HG02798 (cell line): ENCODE results near the gene COL5A1.

Experiments used
- ATAC-seq: cut with Tn5 transposase; IDR thresholded peaks from one replicate; pipeline ENCODE4 v1.9.1; 2021; ENCODE audit warnings: mild to moderate bottlenecking; ENCODE audit not compliant: unreplicated experiment, poor library complexity

COL5A1 gene

DNA sequence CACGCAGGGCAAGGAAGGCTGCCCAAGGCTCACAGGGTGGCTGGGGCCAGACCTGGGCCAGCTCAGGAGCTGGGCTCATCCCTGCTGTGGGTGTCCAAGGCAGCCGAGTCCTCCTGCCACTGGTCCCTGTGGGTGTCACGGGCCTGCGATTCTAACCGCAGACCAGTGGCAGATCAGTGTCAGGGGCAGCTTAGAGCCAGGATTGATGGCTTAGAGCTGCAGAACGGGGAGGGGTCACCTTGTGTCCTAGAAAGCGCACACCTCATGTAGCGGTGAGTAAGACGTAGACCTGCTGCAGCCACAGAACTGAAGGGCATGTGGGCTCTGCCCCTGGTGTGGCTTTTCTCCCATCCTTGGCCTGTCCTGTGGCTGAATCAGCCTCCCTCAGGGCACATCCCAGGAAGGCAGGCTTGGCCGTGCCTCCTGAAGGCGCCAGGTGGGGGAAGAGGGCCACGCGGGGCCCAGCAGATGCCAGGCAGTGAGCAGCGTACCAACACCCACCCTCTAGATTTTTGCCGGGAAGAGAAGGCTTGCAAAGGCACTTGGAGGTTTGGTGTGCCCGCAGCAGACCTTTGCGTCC lies 160.7 kb downstream of the COL5A1 start:
- ATAC-seq = no peak

DNA sequence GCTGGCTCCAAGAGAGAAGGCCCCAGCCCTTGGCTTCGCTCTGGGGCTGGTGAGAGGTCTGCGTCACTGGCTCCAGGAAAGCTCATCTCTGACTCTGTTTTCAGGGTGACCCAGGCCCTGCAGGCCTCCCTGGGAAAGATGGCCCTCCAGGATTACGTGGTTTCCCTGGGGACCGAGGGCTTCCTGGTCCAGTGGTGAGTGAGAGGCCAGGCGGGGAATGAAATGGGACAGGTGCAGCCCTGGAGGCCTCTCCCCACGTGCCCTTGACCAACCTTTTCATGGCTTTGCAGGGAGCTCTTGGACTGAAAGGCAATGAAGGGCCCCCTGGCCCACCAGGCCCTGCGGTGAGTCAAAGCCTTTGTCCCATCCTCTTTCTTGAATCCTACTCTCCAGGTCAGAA lies 163.3 kb downstream of the COL5A1 start:
- no peak for ATAC-seq

GRCh38 chr9:134807716-134808446 lies 166.3 kb downstream of the COL5A1 start:
- ATAC-seq = no peak

- no peak for ATAC-seq
Observed at GRCh38 chr9:134808447-134808792, 166.8 kb downstream of the COL5A1 start.

- no peak for ATAC-seq
Observed at GRCh38 chr9:134809292-134809691, 167.7 kb downstream of the COL5A1 start.

GRCh38 chr9:134809826-134810225 lies 168.2 kb downstream of the COL5A1 start:
- no peak for ATAC-seq

GRCh38 chr9:134811079-134811672 lies 169.6 kb downstream of the COL5A1 start:
- no peak for ATAC-seq

DNA sequence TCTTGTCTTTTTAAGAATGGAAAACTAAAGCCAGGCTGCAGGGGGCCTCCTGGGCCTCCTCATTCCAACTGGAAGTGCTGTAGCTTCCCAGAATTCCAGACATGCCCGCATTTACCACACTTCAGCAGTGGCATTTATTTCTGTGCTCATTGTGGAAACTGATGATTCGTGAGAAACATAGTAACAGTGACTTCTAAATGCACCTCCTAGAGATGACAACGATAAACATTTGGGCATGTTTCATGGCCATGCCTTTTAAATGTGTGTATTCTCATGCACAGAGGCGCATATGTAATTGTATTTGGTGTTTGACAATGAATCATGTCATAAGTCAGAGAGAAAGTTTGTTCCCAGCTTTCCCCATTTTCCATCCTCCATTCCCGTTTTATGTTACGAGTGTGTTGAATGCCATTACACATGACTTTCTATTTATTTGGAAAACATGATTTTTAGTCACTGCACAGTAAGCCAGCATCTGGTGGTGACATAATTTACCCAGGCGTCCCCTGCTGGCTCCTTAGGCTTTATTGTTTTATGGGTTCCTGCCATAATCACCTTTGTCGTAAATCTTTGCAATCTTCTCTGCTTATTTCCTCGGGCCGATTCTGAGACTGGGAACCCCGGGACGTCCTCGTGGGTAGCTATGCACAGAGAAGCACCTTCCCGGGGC lies 170.2 kb downstream of the COL5A1 start:
- ATAC-seq = no peak

DNA sequence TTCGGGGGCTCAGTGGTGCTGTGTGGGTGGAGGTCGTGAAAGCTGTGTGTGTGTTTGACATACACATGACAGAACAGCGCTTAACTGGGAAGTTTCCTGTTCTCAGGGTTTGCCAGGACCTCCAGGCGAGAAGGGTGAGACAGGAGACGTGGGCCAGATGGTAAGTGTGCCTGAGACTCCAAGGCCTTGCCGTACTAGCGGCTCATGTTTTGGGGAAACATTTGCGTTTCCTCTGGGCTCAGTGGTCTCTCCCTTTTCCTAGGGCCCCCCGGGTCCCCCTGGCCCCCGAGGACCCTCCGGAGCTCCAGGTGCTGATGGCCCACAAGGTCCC lies 170.7 kb downstream of the COL5A1 start:
- ATAC-seq = no peak

GRCh38 chr9:134813841-134814240 lies 172.2 kb downstream of the COL5A1 start:
- no peak for ATAC-seq

DNA sequence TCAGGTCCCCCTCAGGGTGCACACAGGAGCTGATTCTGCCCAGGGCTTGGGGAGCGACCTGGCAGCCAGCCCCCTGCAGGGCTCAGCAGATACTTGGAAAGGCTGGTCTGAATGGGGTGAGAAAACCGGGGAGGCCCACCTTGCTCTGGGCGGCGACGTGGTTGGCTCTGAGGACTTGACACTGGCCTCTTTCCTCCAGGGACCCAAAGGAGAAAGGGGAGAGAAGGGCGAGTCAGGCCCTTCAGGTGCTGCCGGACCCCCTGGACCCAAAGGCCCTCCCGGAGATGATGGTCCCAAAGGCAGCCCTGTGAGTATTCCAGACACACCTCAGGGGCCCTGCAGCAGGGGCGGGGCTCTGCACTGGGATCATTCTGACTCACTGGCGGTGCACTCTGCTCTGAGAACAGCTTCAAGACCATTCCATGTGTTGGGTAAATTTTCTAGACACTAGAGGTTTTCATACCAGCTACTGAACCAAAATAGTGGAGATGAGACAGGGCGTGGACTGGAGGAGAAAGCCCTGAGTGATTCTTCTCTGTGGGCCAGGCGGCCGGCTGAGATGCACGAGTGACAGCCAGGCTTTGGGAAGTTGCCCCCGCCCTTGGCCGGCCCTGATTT lies 173.1 kb downstream of the COL5A1 start:
- no peak for ATAC-seq

GRCh38 chr9:134815435-134816214 lies 174.0 kb downstream of the COL5A1 start:
- no peak for ATAC-seq

- ATAC-seq = no peak
Observed at GRCh38 chr9:134816264-134816663, 174.7 kb downstream of the COL5A1 start.

- ATAC-seq = no peak
Observed at GRCh38 chr9:134818000-134818568, 176.5 kb downstream of the COL5A1 start.

GRCh38 chr9:134818591-134818990 lies 177.0 kb downstream of the COL5A1 start:
- ATAC-seq = no peak

DNA sequence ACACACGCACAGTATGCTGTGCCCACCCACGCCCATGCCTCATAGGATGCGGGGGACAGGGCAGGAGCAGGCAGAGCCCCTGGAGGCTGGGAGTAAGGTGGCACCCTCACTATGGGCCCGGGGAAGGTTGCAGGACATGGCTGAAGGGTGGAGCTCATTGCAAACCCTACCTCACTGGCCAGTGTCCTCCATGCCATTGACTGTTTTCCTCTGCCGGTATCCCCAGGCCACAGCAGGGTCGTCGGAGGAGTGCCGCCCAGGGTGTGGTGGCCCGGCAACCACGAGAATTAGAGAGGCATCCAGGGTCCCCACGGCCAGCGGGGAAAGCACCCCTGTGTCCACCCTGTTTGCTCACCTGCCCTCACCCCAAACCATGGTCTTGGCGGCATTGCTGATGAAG lies 179.3 kb downstream of the COL5A1 start:
- ATAC-seq = no peak

- no peak for ATAC-seq
Observed at GRCh38 chr9:134822541-134822940, 180.9 kb downstream of the COL5A1 start.

DNA sequence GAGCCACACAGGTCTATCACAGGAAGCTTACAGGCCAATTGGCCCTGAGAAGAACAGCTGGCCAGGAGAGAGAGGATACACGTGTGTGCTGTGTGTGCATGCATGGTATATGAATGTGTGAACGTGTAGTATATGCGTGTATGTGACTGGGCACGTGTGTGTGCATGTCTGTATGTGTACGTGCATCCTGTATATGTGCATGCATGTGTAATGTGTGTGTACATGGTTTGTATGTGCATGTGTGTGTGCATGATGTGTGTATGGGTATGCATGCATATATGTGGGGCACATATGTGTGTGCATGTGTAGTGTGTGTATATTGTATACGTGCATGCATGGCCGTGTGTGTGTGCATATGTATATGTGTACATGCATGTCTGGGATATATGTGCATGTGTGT lies 182.0 kb downstream of the COL5A1 start:
- no peak for ATAC-seq

GRCh38 chr9:134824583-134824982 lies 183.0 kb downstream of the COL5A1 start:
- ATAC-seq = no peak

- no peak for ATAC-seq
Observed at GRCh38 chr9:134825025-134825424, 183.4 kb downstream of the COL5A1 start.
